EL (cell line): ENCODE data around the gene PIGN.

Source experiments
- DNase-seq: peaks from one replicate; pipeline ENCODE4 v3.0.0-alpha.2; 2016

PIGN gene

GRCh38 chr18:62105376-62105775, 81.5 kb downstream of the PIGN start:
- DNase-seq: peak; percentile 43

DNA sequence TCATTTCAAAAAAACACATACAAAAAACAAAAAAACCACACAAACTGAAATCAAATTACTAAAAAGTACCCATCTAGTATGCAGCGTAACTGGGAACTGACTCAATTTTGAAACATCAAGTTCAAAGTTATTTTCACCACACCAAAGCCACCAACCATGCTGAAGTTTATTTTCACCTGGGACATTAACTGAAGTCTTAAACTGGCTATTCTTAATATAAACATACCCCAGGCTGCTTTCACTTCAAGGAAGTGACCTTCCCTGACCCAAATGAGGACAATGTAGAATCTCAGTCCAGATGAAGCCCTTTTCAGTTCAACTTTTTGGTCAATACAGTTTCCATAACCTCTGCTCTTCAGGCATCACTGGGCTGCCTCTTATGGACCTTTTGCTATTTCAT, 84.6 kb downstream of the PIGN start:
- DNase-seq: no peak

- DNase-seq: no peak
Observed at GRCh38 chr18:62101321-62101721, 85.5 kb downstream of the PIGN start.

DNA sequence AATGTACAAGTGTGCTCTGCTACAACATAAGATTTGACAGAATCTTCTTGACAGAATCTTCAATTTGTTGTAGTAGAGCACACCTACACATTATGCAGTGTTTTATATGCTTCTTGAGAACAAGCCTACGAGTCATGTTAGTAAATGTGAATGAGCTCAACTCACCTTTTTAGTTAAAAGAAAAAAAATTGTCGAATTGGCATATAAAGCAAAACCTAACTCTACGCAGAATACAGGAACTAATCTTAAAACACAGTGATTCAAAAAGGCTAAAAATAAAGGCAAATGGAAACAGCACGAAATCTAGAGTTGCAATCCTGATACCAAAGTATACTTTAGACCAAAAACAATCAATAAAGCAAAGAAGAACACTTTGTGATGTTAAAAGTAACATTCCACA, 87.9 kb downstream of the PIGN start:
- no peak for DNase-seq

DNA sequence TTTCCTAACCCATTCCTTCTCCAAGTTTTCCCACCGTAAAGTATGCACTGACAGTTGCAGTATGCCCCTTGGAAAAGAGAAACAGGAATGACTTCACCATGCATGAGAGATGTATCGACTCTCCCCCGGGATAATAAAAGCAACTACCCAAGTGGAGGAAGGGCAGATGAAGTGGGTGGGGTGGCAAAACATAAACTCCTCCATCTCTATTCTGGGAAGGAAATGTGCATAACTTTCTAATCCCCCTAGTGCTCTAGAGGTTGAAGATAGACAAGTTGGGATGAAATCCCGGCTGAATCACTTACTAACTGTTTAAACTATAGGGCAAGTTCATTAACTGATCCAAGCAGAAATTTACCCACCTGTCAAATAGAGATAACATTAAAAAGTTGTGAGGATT, 89.2 kb downstream of the PIGN start:
- no peak for DNase-seq

DNA sequence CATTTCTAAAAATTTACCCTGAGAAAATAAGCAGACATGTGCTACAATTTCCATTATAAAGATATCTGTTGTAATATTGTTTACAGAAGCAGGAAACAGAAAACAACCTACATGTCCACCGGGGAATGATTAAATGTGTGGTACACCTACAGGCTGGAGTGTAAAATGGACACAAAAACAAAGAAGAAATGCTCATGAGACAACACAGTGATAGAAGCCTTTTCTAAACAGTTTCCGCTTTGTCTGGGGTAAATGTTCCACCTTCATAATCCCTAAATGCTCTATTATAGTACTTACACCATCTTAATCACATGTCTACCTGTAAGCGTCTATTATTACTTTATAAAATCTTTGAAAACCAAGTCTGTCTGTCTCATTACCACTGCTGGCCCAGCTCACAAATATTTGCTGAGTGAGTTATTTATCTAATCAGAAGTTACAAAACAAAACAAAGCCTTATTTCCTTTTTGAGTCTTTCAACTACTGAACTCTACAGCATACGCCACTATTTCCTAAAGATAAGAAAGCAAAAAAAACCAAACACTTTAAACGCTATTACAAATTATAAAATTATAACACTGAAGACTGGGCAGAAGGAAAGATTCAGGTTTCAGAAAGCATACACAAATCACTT, 95.3 kb downstream of the PIGN start:
- no peak for DNase-seq

DNA sequence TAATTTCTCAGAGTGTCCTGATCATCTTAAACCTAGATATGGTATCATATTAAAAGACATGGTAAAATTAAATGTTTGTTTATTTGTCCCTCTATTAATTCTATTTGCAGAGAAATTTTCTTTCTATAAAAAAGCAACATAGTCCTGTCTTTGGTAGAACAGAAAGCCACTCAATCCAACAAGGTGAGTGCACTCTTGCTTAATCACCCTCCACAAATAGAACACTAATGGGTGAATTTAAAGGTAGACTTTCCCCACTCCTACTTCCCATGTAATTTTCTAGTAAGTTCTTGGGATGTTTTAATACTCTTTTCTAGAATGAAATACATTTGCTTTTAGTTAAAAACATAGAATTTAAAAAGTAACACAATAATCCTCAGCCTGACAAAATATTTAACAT, 97.7 kb downstream of the PIGN start:
- DNase-seq: no peak

DNA sequence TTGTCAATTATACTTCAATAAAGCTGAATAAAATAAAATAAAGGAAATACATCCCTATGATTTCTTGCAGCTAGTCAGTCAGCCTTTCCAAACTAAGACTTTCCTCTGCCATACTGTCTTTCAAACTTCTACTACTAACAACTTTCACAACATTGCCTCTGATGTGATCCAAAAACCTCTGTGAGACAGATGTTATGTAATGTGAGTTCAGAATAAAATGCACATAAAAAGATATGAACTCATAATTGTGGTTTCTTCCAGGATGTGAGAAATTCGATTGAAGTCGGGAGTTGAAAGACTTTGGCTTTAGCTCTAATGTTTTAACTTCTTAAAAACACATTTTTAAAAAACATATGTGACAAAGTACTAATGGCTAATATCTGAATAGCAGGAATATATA, 98.7 kb downstream of the PIGN start:
- no peak for DNase-seq

- DNase-seq: peak; percentile 6
Observed at GRCh38 chr18:62085756-62086155, 101.1 kb downstream of the PIGN start.

GRCh38 chr18:62081761-62082294, 105.0 kb downstream of the PIGN start:
- no peak for DNase-seq

- no peak for DNase-seq
Observed at GRCh38 chr18:62081248-62081647, 105.6 kb downstream of the PIGN start.

GRCh38 chr18:62080172-62080900, 106.5 kb downstream of the PIGN start:
- DNase-seq: no peak

GRCh38 chr18:62073461-62074281, 113.2 kb downstream of the PIGN start:
- DNase-seq: no peak

DNA sequence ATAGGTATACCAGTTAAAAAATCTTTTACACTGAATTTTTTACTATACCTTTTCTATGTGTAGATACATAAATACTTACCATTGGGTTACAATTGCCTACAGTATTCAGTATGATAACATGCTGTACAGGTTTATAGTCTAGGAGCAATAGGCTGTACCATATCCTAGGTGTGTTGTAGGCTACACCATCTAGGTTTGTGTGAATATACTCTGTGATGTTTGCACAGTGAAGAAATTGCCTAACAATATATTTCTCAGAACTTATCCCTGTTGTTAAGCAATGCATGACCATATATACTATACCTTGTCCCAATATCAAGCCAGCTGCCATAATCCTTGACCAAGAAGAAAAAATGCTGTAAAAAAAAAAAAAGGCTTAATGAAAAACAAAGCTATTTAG, 114.5 kb downstream of the PIGN start:
- DNase-seq: no peak

- DNase-seq: no peak
Observed at GRCh38 chr18:62071071-62071470, 115.8 kb downstream of the PIGN start.

- no peak for DNase-seq
Observed at GRCh38 chr18:62070302-62070701, 116.6 kb downstream of the PIGN start.

GRCh38 chr18:62069556-62069955, 117.3 kb downstream of the PIGN start:
- no peak for DNase-seq

DNA sequence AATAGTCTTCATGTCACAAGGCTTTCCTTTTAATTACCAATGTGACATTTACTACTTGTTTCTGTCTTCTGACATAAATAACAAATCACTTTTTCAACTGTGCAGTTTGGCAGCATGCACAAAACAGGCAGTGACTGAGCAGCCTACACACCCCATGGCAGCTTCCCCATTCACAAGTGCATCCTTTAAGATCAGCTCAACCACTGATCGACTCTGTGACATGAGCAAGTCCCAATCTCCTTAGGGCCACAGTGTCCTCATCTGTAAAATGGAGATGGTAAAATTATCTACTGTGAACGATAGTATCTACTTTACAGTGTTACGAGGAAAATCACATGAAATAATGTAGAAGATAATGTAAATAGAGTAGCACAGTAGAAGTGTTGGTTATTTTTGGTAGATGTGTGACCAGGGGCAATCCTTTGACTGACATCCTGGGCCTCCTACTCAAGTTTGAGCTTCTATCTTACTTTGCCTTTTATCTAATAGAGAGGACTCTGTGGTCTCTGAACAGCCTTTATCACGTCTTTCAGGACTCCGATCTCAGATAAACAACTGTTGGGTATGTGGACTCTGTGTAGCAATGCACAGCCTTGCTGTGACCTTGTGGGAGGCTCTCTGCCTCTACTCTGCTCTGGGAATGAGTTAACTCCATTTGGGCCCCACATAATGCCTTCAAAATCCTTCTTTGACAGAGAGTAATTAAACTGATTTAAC, 120.6 kb downstream of the PIGN start:
- DNase-seq: no peak

DNA sequence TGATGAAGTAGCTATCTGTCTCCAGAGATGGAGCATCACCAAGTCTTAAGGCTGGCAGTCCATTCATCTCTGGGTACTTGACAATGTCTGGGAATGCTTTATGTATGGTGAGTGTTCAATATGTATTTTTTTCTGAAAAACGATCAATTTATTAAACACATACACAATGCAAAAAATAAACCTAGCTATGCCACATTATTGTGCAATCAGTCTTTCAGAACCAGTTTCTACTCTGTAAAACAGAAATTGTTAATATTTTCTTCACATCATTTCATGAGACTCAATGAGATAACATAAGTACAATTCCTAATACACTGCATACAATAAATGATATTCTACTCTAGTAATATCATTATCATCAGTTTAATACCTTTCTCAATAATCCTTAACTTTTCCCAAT, 122.5 kb downstream of the PIGN start:
- no peak for DNase-seq

GRCh38 chr18:62061821-62062478, 124.9 kb downstream of the PIGN start:
- peak; percentile 7 for DNase-seq

- no peak for DNase-seq
Observed at GRCh38 chr18:62060820-62061219, 126.0 kb downstream of the PIGN start.

DNA sequence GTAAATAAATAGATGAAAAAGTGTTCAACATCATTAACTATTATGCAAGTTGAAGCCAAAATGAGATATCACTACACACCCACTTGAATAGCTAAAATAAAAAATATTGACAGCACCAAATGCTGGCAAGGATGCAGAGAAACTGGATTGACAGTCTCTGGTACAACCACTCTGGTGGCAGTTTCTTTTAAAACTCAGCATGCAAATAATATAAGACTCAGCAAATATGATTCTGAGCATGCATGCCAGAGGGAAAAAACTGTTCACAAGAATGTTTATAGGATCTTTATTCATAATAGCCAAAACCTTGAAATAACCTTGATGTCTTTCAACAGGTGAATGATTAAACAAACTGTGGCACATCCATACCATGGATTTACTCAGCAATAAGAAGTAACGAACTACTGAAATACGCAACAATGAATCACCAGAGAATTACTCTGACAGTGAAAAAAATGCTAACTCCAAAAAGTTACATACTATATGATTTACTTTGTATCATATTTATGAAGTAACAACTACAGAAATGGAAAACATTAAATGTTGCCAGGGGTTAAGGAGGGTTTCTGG, 131.8 kb downstream of the PIGN start:
- DNase-seq: no peak
